Endothelial cell of umbilical vein (primary cell): ENCODE data around the gene AGBL4. TPM values are rescaled to one million over a fixed set of nuclear protein-coding genes. Genes with fewer than 3 reads are reported as not detected.

Source experiments
- BruUV-seq: library from RNA; stranded (reverse); fragments of 400-500 nt; replicated peaks from 2 replicates; lab custom pipeline; 2021; lab: Mats Ljungman, UMichigan
- CTCF ChIA-PET: fragments of 300-600, 350-600 bp; sonication (Branson Sonifier 250); formaldehyde crosslinking; loops from one replicate; lab custom pipeline; 2021; ENCODE audit warnings: antibody characterized with exemption, inconsistent platforms; lab: Charles Lee
- POLR2A ChIA-PET: fragments of 300-600, 350-600 bp; sonication (Branson Sonifier 250); formaldehyde crosslinking; loops from one replicate; lab custom pipeline; 2021; ENCODE audit warnings: antibody characterized with exemption, inconsistent platforms; lab: Charles Lee
- DNase-seq: peaks from one replicate; pipeline ENCODE4 v3.0.0-alpha.2; 2011; ENCODE audit warnings: low read depth, low spot score
- FAIRE-seq: peaks from 2 replicates; lab custom pipeline; 2011; peaks lifted over from hg19 to GRCh38; lab: Jason Lieb, UNC
- H2AFZ ChIP-seq: 2 replicates; pipeline ENCODE4 v1.6.0; 2012; ENCODE audit warnings: low read depth, low read length, control low read depth, inconsistent platforms
- H3K27ac ChIP-seq: 2 replicates; pipeline ENCODE4 v1.5.1; 2011; ENCODE audit warnings: low read depth, mild to moderate bottlenecking, control low read depth, low read length, moderate library complexity; ENCODE audit not compliant: insufficient read depth
- H3K27me3 ChIP-seq, 2 experiments: 2 replicates each; pipeline versions ENCODE4 v1.6.0 to v1.6.1; 2011; ENCODE audit warnings: low read length in 2 of 2, mixed read lengths in 1 of 2; ENCODE audit not compliant: control insufficient read depth in 2 of 2, insufficient read depth in 2 of 2
- H3K36me3 ChIP-seq, 2 experiments: 2 replicates in 1 of 2; 3 replicates in 1 of 2; pipeline ENCODE4 v1.5.1; 2011; ENCODE audit warnings: low read length in 2 of 2, mild to moderate bottlenecking in 1 of 2, moderate library complexity in 1 of 2; ENCODE audit not compliant: control insufficient read depth in 2 of 2, insufficient read depth in 2 of 2; ENCODE audit errors: extremely low read depth in 1 of 2
- H3K4me1 ChIP-seq: 3 replicates; pipeline ENCODE4 v1.5.1; 2011; ENCODE audit warnings: mild to moderate bottlenecking, low read length; ENCODE audit not compliant: control insufficient read depth, insufficient read depth; ENCODE audit errors: extremely low read depth
- H3K4me2 ChIP-seq: 2 replicates; pipeline ENCODE4 v1.6.1; 2011; ENCODE audit warnings: low read length, control low read depth, mixed read lengths; ENCODE audit not compliant: insufficient read depth
- H3K4me3 ChIP-seq, 3 experiments: fragments of 200-600 bp in 1 of 3; sonication (generic), shearing (Covaris generic) in 1 of 3; replicated peaks in 1 of 3; 2 replicates each; pipeline ENCODE4 v1.5.1; 2011 to 2016; ENCODE audit warnings: control low read depth in 3 of 3, low read length in 3 of 3, mild to moderate bottlenecking in 2 of 3, inconsistent platforms in 1 of 3, low read depth in 1 of 3, moderate library complexity in 1 of 3; ENCODE audit not compliant: insufficient read depth in 1 of 3
- H3K79me2 ChIP-seq: 2 replicates; pipeline ENCODE4 v1.6.0; 2012; ENCODE audit warnings: low read length, inconsistent platforms; ENCODE audit not compliant: control insufficient read depth, insufficient read depth
- H3K9ac ChIP-seq: replicated peaks from 2 replicates; pipeline ENCODE3; 2011; ENCODE audit warnings: low read length, control low read depth; ENCODE audit not compliant: insufficient read depth; ENCODE audit errors: extremely low read depth
- H3K9me1 ChIP-seq: replicated peaks from 3 replicates; pipeline ENCODE4 v1.6.0; 2011; ENCODE audit warnings: mild to moderate bottlenecking, low read length; ENCODE audit not compliant: control insufficient read depth, insufficient read depth; ENCODE audit errors: extremely low read depth
- H3K9me3 ChIP-seq: replicated peaks from 2 replicates; pipeline ENCODE4 v1.5.1; 2012; ENCODE audit warnings: low read length, inconsistent platforms; ENCODE audit not compliant: control insufficient read depth, insufficient read depth
- H4K20me1 ChIP-seq: replicated peaks from 2 replicates; pipeline ENCODE3; 2011; ENCODE audit warnings: mild to moderate bottlenecking, low read length; ENCODE audit not compliant: control insufficient read depth, insufficient read depth; ENCODE audit errors: extremely low read depth
- EZH2 ChIP-seq: IDR thresholded peaks from 2 replicates; pipeline ENCODE4 v1.6.1; 2012; ENCODE audit warnings: borderline replicate concordance, low read depth, mild to moderate bottlenecking, moderate library complexity, low read length, inconsistent platforms; ENCODE audit not compliant: severe bottlenecking
- FOS ChIP-seq: IDR thresholded peaks from 2 replicates; pipeline ENCODE4 v1.6.1; 2011; ENCODE audit warnings: mild to moderate bottlenecking, low read length, moderate library complexity, borderline replicate concordance; ENCODE audit not compliant: insufficient read depth
- GATA2 ChIP-seq: IDR thresholded peaks from 2 replicates; pipeline ENCODE4 v1.7.0; 2011; ENCODE audit warnings: low read depth, mild to moderate bottlenecking, moderate library complexity, mixed read lengths, low read length; ENCODE audit not compliant: insufficient read length, insufficient read depth
- JUN ChIP-seq: IDR thresholded peaks from 2 replicates; pipeline ENCODE4 v1.6.1; 2011; ENCODE audit warnings: borderline replicate concordance, low read depth; ENCODE audit not compliant: insufficient read length, insufficient read depth
- MYC ChIP-seq: IDR thresholded peaks from one replicate; pipeline ENCODE4 v1.6.1; 2011; ENCODE audit warnings: mild to moderate bottlenecking, low read depth, low read length
- POLR2A ChIP-seq: IDR thresholded peaks from 2 replicates; pipeline ENCODE4 v1.6.1; 2012; ENCODE audit warnings: low read depth, mild to moderate bottlenecking, control low read depth, low read length
- POLR2AphosphoS5 ChIP-seq: IDR thresholded peaks from 2 replicates; pipeline ENCODE4 v1.6.1; 2012; ENCODE audit warnings: low read depth, mild to moderate bottlenecking, control low read depth, low read length, moderate library complexity; ENCODE audit not compliant: insufficient read depth
- dilution Hi-C: fragments of 300-500 bp; cut with MboI; formaldehyde crosslinking; loops from one replicate; pipeline ENCODE4 v1.15.0; 2019; ENCODE audit warnings: low sequenced_read_pairs; ENCODE audit not compliant: extremely low pct_ligation_motif_present
- intact Hi-C: fragments of 100-400 bp; cut with micrococcal nuclease; formaldehyde crosslinking; loops from one replicate; pipeline ENCODE4 v1.10.0; 2022
- polyA plus RNA-seq, 4 experiments: library from polyadenylated mRNA; depleted of rRNA in 3 of 4; stranded (reverse) in 3 of 4; unstranded in 1 of 4; fragments of >200 nt; gene quantifications; 2 replicates each; pipeline versions ENCODE4 v1.2.1 to v1.2.3, GENCODE V29; 2011 to 2012; ENCODE audit warnings: missing spikeins in 1 of 4
- total RNA-seq: library from RNA; stranded (reverse); gene quantifications from 2 replicates; pipeline ENCODE4 v1.2.3, GENCODE V29; 2021
- TF ChIP-seq, protein P1 (sequence below): IDR thresholded peaks from 2 replicates; pipeline ENCODE4 v1.6.1; 2011; ENCODE audit not compliant: insufficient read depth, insufficient read length
- TF ChIP-seq, protein P2 (sequence below), 2 donors: IDR thresholded peaks; 1 replicate in 1 of 2; 2 replicates in 1 of 2; pipeline ENCODE4 v1.5.1; 2011; ENCODE audit warnings: low read length in 2 of 2, mild to moderate bottlenecking in 2 of 2, moderate library complexity in 2 of 2, control low read depth in 1 of 2, inconsistent platforms in 1 of 2, low read depth in 1 of 2; ENCODE audit not compliant: insufficient read depth in 1 of 2; ENCODE audit errors: extremely low read depth in 1 of 2

AGBL4 gene
- total and polyA plus RNA-seq, 2 donors (not counting 3 experiments of a cell fraction or from before 2014, with no cell fraction given) = not detected

DNA sequence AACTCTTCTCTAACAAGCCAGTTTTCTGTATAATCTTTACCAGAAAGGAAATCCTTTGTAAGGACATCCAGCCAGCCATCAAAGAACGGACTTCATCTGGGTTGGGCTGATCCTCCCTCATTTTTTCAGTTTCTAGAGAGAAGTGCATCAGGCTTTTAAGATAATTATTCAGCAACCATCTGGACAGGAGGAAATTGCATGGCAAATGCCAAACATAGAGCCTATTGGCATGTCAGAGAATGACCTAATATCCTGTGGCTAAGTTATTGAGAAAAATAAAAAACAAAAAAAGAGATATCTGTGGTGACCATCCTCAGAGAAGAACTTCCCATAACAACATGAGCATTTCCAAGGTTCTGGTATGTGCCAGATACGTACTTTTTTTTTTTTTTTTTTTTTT, 1172.1 kb downstream of the AGBL4 start:
- no peaks in the 10 kb centered on the region for H3K9me3 ChIP-seq
- POLR2A ChIA-PET = no interaction called here
- TF ChIP-seq GATA2 (no peak), POLR2A (no peak), FOS (no peak), POLR2AphosphoS5 (no peak), MYC (no peak), JUN (no peak), EZH2 (no peak)
- TF ChIP-seq, protein P1, sequence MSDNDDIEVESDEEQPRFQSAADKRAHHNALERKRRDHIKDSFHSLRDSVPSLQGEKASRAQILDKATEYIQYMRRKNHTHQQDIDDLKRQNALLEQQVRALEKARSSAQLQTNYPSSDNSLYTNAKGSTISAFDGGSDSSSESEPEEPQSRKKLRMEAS = no peak
- TF ChIP-seq, protein P2, sequence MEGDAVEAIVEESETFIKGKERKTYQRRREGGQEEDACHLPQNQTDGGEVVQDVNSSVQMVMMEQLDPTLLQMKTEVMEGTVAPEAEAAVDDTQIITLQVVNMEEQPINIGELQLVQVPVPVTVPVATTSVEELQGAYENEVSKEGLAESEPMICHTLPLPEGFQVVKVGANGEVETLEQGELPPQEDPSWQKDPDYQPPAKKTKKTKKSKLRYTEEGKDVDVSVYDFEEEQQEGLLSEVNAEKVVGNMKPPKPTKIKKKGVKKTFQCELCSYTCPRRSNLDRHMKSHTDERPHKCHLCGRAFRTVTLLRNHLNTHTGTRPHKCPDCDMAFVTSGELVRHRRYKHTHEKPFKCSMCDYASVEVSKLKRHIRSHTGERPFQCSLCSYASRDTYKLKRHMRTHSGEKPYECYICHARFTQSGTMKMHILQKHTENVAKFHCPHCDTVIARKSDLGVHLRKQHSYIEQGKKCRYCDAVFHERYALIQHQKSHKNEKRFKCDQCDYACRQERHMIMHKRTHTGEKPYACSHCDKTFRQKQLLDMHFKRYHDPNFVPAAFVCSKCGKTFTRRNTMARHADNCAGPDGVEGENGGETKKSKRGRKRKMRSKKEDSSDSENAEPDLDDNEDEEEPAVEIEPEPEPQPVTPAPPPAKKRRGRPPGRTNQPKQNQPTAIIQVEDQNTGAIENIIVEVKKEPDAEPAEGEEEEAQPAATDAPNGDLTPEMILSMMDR (IDR thresholded peaks at IDR 0.05; ENCODE audit: extremely low read depth in 1 of 2, insufficient read depth in 1 of 2, low read depth in 1 of 2, low read length in 2 of 2) = no peak
- H3K79me2 ChIP-seq = no peaks in the 10 kb centered on the region
- intact Hi-C loops (no loop called here), dilution Hi-C loops (no loop called here)
- CTCF ChIA-PET = no interaction called here
- H3K4me1 ChIP-seq = no peaks in the 10 kb centered on the region
- no peak overlapping the region for H3K27ac ChIP-seq
- no peaks in the 10 kb centered on the region for H3K36me3 ChIP-seq
- H2AFZ ChIP-seq = no peak overlapping the region
- no TSS peak for BruUV-seq
- H3K27me3 ChIP-seq = no peaks in the 10 kb centered on the region
- FAIRE-seq (no peak), DNase-seq (no peak)
- no peaks in the 10 kb centered on the region for H3K9me1 ChIP-seq
- H3K9ac ChIP-seq = no peak overlapping the region
- H4K20me1 ChIP-seq = no peaks in the 10 kb centered on the region
- H3K4me3 ChIP-seq = no peak overlapping the region
- no peak overlapping the region for H3K4me2 ChIP-seq
